Naive thymus-derived CD4-positive, alpha-beta T cell (primary cell): ENCODE measurements around the gene KLHL36. TPM values are rescaled to one million over a fixed set of nuclear protein-coding genes. Genes with fewer than 3 reads are reported as not detected.
A peak's percentile ranks its signal among the peaks of the same experiment; 100 is the strongest.

Experiments
- ATAC-seq: fragments of 150-1000 bp; cut with Tn5 transposase; 2 replicates; pipeline ENCODE4 v1.10.0; 2021; ENCODE audit warnings: mild to moderate bottlenecking, moderate library complexity
- CTCF ChIA-PET: fragments of 350-600 bp; sonication (Branson Sonifier 250); formaldehyde crosslinking; loops from one replicate; lab custom pipeline; 2021; ENCODE audit warnings: antibody characterized with exemption; lab: Charles Lee
- POLR2A ChIA-PET: fragments of 350-600 bp; sonication (Branson Sonifier 250); formaldehyde crosslinking; loops from one replicate; lab custom pipeline; 2021; ENCODE audit warnings: antibody characterized with exemption, inconsistent platforms; lab: Charles Lee
- DNase-seq, 9 donors: peaks; one replicate each; pipeline versions ENCODE4 v3.0.0 to v3.0.0-alpha.2; 2020 to 2022; ENCODE audit warnings: mixed read lengths in 1 of 9
- H3K27ac ChIP-seq: one replicate; pipeline ENCODE4 v1.7.0; 2013; ENCODE audit warnings: mild to moderate bottlenecking, low read depth, low read length, moderate library complexity
- H3K27me3 ChIP-seq, 2 donors: one replicate each; pipeline ENCODE4 v1.7.0; 2013; ENCODE audit warnings: low read length in 2 of 2, mild to moderate bottlenecking in 2 of 2, moderate library complexity in 2 of 2; ENCODE audit not compliant: control insufficient read depth in 2 of 2, insufficient read depth in 2 of 2
- H3K36me3 ChIP-seq, 3 experiments: 1 replicate in 2 of 3; 2 replicates in 1 of 3; pipeline ENCODE4 v1.7.0; 2013; ENCODE audit warnings: low read length in 3 of 3, mild to moderate bottlenecking in 3 of 3, moderate library complexity in 1 of 3; ENCODE audit not compliant: insufficient read depth in 3 of 3, control insufficient read depth in 2 of 3
- H3K4me1 ChIP-seq, 2 donors: one replicate each; pipeline ENCODE4 v1.7.0; 2013; ENCODE audit warnings: low read length in 2 of 2, mild to moderate bottlenecking in 2 of 2, moderate library complexity in 1 of 2; ENCODE audit not compliant: control insufficient read depth in 2 of 2, insufficient read depth in 2 of 2
- H3K4me3 ChIP-seq: 2 replicates; pipeline ENCODE4 v1.7.0; 2013; ENCODE audit warnings: mild to moderate bottlenecking, low read length
- H3K9me3 ChIP-seq, 3 experiments: 1 replicate in 2 of 3; 2 replicates in 1 of 3; pipeline ENCODE4 v1.7.0; 2013; ENCODE audit warnings: low read length in 3 of 3; ENCODE audit not compliant: control insufficient read depth in 2 of 3
- H3K27ac Mint-ChIP-seq, 9 donors: one replicate each; pipeline ENCODE4 v1.8.0; 2020 to 2022; ENCODE audit warnings: mixed read lengths in 9 of 9, mild to moderate bottlenecking in 8 of 9, moderate library complexity in 5 of 9, inconsistent platforms in 2 of 9
- H3K27me3 Mint-ChIP-seq, 5 donors: one replicate each; pipeline ENCODE4 v1.8.0; 2021 to 2022; ENCODE audit warnings: mixed read lengths in 5 of 5, mild to moderate bottlenecking in 1 of 5
- H3K36me3 Mint-ChIP-seq, 5 donors: one replicate each; pipeline ENCODE4 v1.8.0; 2020 to 2022; ENCODE audit warnings: mixed read lengths in 5 of 5, mild to moderate bottlenecking in 3 of 5, inconsistent platforms in 1 of 5
- H3K4me1 Mint-ChIP-seq, 7 donors: one replicate each; pipeline ENCODE4 v1.8.0; 2020 to 2022; ENCODE audit warnings: mixed read lengths in 7 of 7, mild to moderate bottlenecking in 3 of 7, inconsistent platforms in 1 of 7
- H3K4me3 Mint-ChIP-seq, 10 donors: one replicate each; pipeline ENCODE4 v1.8.0; 2020 to 2022; ENCODE audit warnings: mild to moderate bottlenecking in 10 of 10, mixed read lengths in 10 of 10, moderate library complexity in 6 of 10, inconsistent platforms in 2 of 10
- H3K9me3 Mint-ChIP-seq, 11 donors: one replicate each; pipeline ENCODE4 v1.8.0; 2020 to 2022; ENCODE audit warnings: mixed read lengths in 11 of 11, mild to moderate bottlenecking in 4 of 11, inconsistent platforms in 1 of 11, moderate library complexity in 1 of 11
- intact Hi-C, 2 donors: fragments of 100-400 bp; cut with micrococcal nuclease; formaldehyde crosslinking; loops; one replicate each; pipeline ENCODE4 v1.15.1; 2023
- polyA plus RNA-seq, 2 donors: library from polyadenylated mRNA; unstranded; fragments of 300-500 nt; fragmentation: Illumina TruSeq; gene quantifications; one replicate each; pipeline ENCODE4 v1.2.3, GENCODE V29; 2021
- total RNA-seq, 6 experiments: library from RNA in 5 of 6; stranded (reverse) in 5 of 6; gene quantifications; 1 replicate in 5 of 6; 2 replicates in 1 of 6; pipeline ENCODE4 v1.2.3 and lab custom pipeline; 2021 to 2026

KLHL36 gene
- total and polyA plus RNA-seq, 7 experiments from 2014 or later, result 45.8 to 161 (median 80.0) TPM

GRCh38 chr16:84672276-84673202, 24.2 kb downstream of the KLHL36 start:
- DNase-seq, result peak; percentile 58 to 85 (median 74)
- Mint-ChIP-seq H3K36me3 (peaks cover 0 to 8% (median 0%) of the 10 kb centered on the region in 5 donors), H3K27ac (peak overlapping the region in 3 of 9 donors; percentile 6 to 54 (median 52)), H3K27me3 (peaks cover 0 to 19% (median 0%) of the 10 kb centered on the region in 5 donors), H3K4me3 (no peak overlapping the region), H3K9me3 (peaks cover 0 to 2% (median 0%) of the 10 kb centered on the region in 11 donors), H3K4me1 (peaks cover 5 to 17% (median 8%) of the 10 kb centered on the region in 7 donors)
- intact Hi-C loops, result loop anchor here (1.0 to 10.0 kb wide), 8 partner anchors 24 to 298 kb away; partner anchors contain the start of gene KLHL36 (in 1 of the 2)
- Histone ChIP-seq H3K36me3 (peaks cover 0 to 4% (median 0%) of the 10 kb centered on the region in 3 experiments), H3K27ac (no peak overlapping the region), H3K4me3 (no peak overlapping the region), H3K27me3 (no peaks in the 10 kb centered on the region), H3K4me1 (no peaks in the 10 kb centered on the region), H3K9me3 (no peaks in the 10 kb centered on the region)
- CTCF ChIA-PET, result interaction anchor here (0.6 to 3.5 kb wide), 18 partner anchors 8 to 196 kb away, joined by 3 to 30 read pairs (median 4); no protein-coding TSS in a partner anchor
- peak; percentile 96 for ATAC-seq
- POLR2A ChIA-PET, result interaction anchor here (0.9 to 1.2 kb wide), 3 partner anchors 10 to 54 kb away, joined by 3 to 4 read pairs (median 3); no protein-coding TSS in a partner anchor

DNA sequence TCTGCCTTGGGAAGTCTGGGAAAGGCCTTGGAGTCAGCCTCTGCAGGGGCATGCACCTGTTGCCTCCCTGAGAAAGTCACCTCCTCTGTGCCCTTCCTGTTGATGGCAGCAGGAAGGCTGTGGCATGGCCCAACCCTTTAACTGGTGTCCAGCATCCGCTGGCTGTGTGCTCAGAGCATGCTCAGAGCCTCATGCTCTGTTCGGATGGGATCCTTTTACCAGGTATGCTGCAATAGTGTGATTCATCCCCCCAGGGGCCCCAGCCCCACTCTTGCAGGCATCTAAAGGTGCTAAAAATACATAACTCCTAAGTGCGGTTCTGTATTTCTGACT, 24.9 kb downstream of the KLHL36 start:
- intact Hi-C loops, result loop anchor here (2.0 to 10.0 kb wide), 3 partner anchors 24 to 282 kb away; partner anchors contain the start of gene KLHL36 (in 1 of the 2)
- Histone ChIP-seq H3K4me3 (no peak overlapping the region), H3K36me3 (peaks cover 0 to 4% (median 0%) of the 10 kb centered on the region in 3 experiments), H3K27me3 (no peaks in the 10 kb centered on the region), H3K4me1 (no peaks in the 10 kb centered on the region), H3K27ac (no peak overlapping the region), H3K9me3 (no peaks in the 10 kb centered on the region)
- H3K27ac Mint-ChIP-seq, result no peak overlapping the region
- H3K4me1 Mint-ChIP-seq, result peaks cover 5 to 16% (median 8%) of the 10 kb centered on the region in 7 donors
- H3K9me3 Mint-ChIP-seq, result peaks cover 0 to 2% (median 0%) of the 10 kb centered on the region in 11 donors
- DNase-seq (no peak), ATAC-seq (no peak)
- peaks cover 0 to 22% (median 0%) of the 10 kb centered on the region in 5 donors for H3K27me3 Mint-ChIP-seq
- ChIA-PET CTCF (interaction anchor here (0.6 to 3.5 kb wide), 9 partner anchors 10 to 197 kb away, joined by 3 to 30 read pairs (median 6); no protein-coding TSS in a partner anchor), POLR2A (interaction anchor here (0.5 to 1.1 kb wide), 3 partner anchors 22 to 66 kb away, joined by 3 to 4 read pairs (median 3); no protein-coding TSS in a partner anchor)
- peaks cover 0 to 6% (median 0%) of the 10 kb centered on the region in 5 donors for H3K36me3 Mint-ChIP-seq
- H3K4me3 Mint-ChIP-seq, result no peak overlapping the region

- intact Hi-C loops, result loop anchor here (2.0 to 10.0 kb wide), 3 partner anchors 25 to 281 kb away; partner anchors contain the start of gene KLHL36 (in 1 of the 2)
- H3K27ac Mint-ChIP-seq, result no peak overlapping the region
- POLR2A ChIA-PET, result interaction anchor here (0.5 to 0.6 kb wide), 2 partner anchors 22 to 66 kb away, joined by 3 read pairs; no protein-coding TSS in a partner anchor
- peaks cover 0 to 2% (median 0%) of the 10 kb centered on the region in 11 donors for H3K9me3 Mint-ChIP-seq
- no peaks in the 10 kb centered on the region for H3K9me3 ChIP-seq
- ATAC-seq, result no peak
- H3K4me1 Mint-ChIP-seq, result peaks cover 5 to 14% (median 8%) of the 10 kb centered on the region in 7 donors
- H3K4me3 Mint-ChIP-seq, result no peak overlapping the region
- DNase-seq, result no peak
- H3K27ac ChIP-seq, result no peak overlapping the region
- H3K4me1 ChIP-seq, result no peaks in the 10 kb centered on the region
- H3K27me3 Mint-ChIP-seq, result peaks cover 0 to 23% (median 0%) of the 10 kb centered on the region in 5 donors
- peaks cover 0 to 2% (median 0%) of the 10 kb centered on the region in 5 donors for H3K36me3 Mint-ChIP-seq
- CTCF ChIA-PET, result interaction anchor here (0.6 to 3.5 kb wide), 6 partner anchors 10 to 198 kb away, joined by 3 to 30 read pairs (median 11); no protein-coding TSS in a partner anchor
- H3K4me3 ChIP-seq, result no peak overlapping the region
- peaks cover 0 to under 1% (median 0%) of the 10 kb centered on the region in 3 experiments for H3K36me3 ChIP-seq
- no peaks in the 10 kb centered on the region for H3K27me3 ChIP-seq
Observed at GRCh38 chr16:84673561-84673960, 25.2 kb downstream of the KLHL36 start.

DNA sequence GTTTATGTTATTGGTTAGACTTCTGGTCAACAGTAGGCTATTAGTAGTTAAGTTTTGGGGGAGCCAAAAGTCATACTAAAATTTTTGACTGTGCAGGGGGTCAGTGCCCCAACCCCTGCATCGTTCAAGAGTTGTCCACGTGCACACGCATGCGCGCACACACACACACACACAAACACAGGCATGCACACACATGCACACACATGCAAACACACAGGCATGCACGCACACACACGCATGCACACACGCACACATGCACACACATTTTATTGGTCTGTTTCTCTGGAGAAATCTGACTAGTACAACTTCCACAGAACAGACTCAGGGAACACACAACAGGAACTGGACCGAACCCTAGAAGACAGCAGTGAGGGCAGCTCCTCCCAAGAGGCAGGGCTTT, 27.1 kb downstream of the KLHL36 start:
- H3K27ac ChIP-seq, result no peak overlapping the region
- no peaks in the 10 kb centered on the region for H3K27me3 ChIP-seq
- H3K36me3 ChIP-seq, result no peaks in the 10 kb centered on the region
- peaks cover 5 to 11% (median 8%) of the 10 kb centered on the region in 7 donors for H3K4me1 Mint-ChIP-seq
- no peak overlapping the region for H3K4me3 Mint-ChIP-seq
- peaks cover 0 to 33% (median 0%) of the 10 kb centered on the region in 5 donors for H3K27me3 Mint-ChIP-seq
- no peak for ATAC-seq
- no peaks in the 10 kb centered on the region for H3K9me3 ChIP-seq
- ChIA-PET POLR2A (no interaction called here), CTCF (interaction anchor here (0.5 to 0.6 kb wide), 3 partner anchors 15 to 167 kb away, joined by 3 to 4 read pairs (median 3); no protein-coding TSS in a partner anchor)
- H3K36me3 Mint-ChIP-seq, result no peaks in the 10 kb centered on the region
- H3K4me3 ChIP-seq, result no peak overlapping the region
- H3K9me3 Mint-ChIP-seq, result peaks cover 0 to 2% (median 0%) of the 10 kb centered on the region in 11 donors
- no peak overlapping the region for H3K27ac Mint-ChIP-seq
- no peak for DNase-seq
- no peaks in the 10 kb centered on the region for H3K4me1 ChIP-seq
- intact Hi-C loops, result loop anchor here in 1 of 2 donors (10.0 kb wide), 1 partner anchor 279 kb away; no protein-coding TSS in a partner anchor

DNA sequence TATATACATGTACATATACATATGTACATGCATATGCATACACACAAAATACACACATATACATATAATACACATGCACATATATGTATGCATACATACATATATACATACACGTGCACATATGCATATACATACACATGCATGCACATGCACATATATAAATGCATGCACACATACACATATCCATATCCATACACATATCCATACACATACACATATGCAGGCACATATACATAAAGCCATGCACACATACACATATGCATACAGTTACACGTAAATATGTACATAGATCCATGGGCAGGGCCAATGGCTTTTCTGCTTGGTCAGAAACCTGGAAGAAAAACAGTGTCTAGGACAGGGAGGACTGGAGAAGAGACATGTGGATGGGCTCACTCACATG, 27.6 kb downstream of the KLHL36 start:
- CTCF ChIA-PET, result interaction anchor here (0.6 kb wide), 1 partner anchor 168 kb away, joined by 4 read pairs; no protein-coding TSS in a partner anchor
- Histone ChIP-seq H3K27me3 (no peaks in the 10 kb centered on the region), H3K4me3 (no peak overlapping the region), H3K9me3 (no peaks in the 10 kb centered on the region), H3K4me1 (no peaks in the 10 kb centered on the region), H3K36me3 (no peaks in the 10 kb centered on the region), H3K27ac (no peak overlapping the region)
- intact Hi-C loops, result loop anchor here in 1 of 2 donors (10.0 kb wide), 1 partner anchor 279 kb away; no protein-coding TSS in a partner anchor
- H3K27ac Mint-ChIP-seq, result peak overlapping the region in 1 of 9 donors; percentile 16
- POLR2A ChIA-PET, result no interaction called here
- H3K36me3 Mint-ChIP-seq, result no peaks in the 10 kb centered on the region
- DNase-seq, result no peak
- no peak overlapping the region for H3K4me3 Mint-ChIP-seq
- peaks cover 0 to 37% (median 0%) of the 10 kb centered on the region in 5 donors for H3K27me3 Mint-ChIP-seq
- peaks cover 0 to 2% (median 0%) of the 10 kb centered on the region in 11 donors for H3K9me3 Mint-ChIP-seq
- H3K4me1 Mint-ChIP-seq, result peaks cover 5 to 11% (median 8%) of the 10 kb centered on the region in 7 donors
- no peak for ATAC-seq
